Activated CD8-positive, alpha-beta T cell treated with anti-CD3 and anti-CD28 coated beads, Interleukin-2, amount 10 ng/mL, durations not matched to agents 7 days and 5 days (primary cell): Measurements from ENCODE around the gene USF2. TPM values are rescaled to one million over a fixed set of nuclear protein-coding genes. Genes with fewer than 3 reads are reported as not detected.

Source experiments
- ATAC-seq: fragments of 150-1000 bp; cut with Tn5 transposase; one replicate; pipeline ENCODE4 v1.10.0; 2021; ENCODE audit warnings: moderate library complexity
- CTCF ChIA-PET: fragments of 350-600 bp; sonication (Branson Sonifier 250); formaldehyde crosslinking; loops from one replicate; lab custom pipeline; 2021; ENCODE audit warnings: antibody characterized with exemption; lab: Charles Lee
- POLR2A ChIA-PET: fragments of 350-600 bp; sonication (Branson Sonifier 250); formaldehyde crosslinking; loops from one replicate; lab custom pipeline; 2021; ENCODE audit warnings: antibody characterized with exemption; lab: Charles Lee
- DNase-seq: peaks from one replicate; pipeline ENCODE4 v3.0.0-alpha.2; 2020
- H3K27ac Mint-ChIP-seq: one replicate; pipeline ENCODE4 v1.8.0; 2021; ENCODE audit warnings: mild to moderate bottlenecking, mixed read lengths
- H3K27me3 Mint-ChIP-seq: one replicate; pipeline ENCODE4 v1.8.0; 2021; ENCODE audit warnings: low read depth, mixed read lengths
- H3K36me3 Mint-ChIP-seq: one replicate; pipeline ENCODE4 v1.8.0; 2021; ENCODE audit warnings: low read depth, mixed read lengths
- H3K4me1 Mint-ChIP-seq: one replicate; pipeline ENCODE4 v1.8.0; 2021; ENCODE audit warnings: low read depth, mixed read lengths
- H3K4me3 Mint-ChIP-seq: one replicate; pipeline ENCODE4 v1.8.0; 2021; ENCODE audit warnings: mild to moderate bottlenecking, mixed read lengths
- H3K9me3 Mint-ChIP-seq: one replicate; pipeline ENCODE4 v1.8.0; 2022; ENCODE audit warnings: mixed read lengths; ENCODE audit not compliant: insufficient read depth
- total RNA-seq, 2 experiments: library from RNA; stranded (reverse); gene quantifications; one replicate each; pipeline ENCODE4 v1.2.3, GENCODE V29; 2021

USF2 gene
- total RNA-seq, 2 experiments from 2014 or later = 125 to 138 TPM

- DNase-seq (no peak), ATAC-seq (no peak)
- no peaks in the 10 kb centered on the region for H3K27me3 Mint-ChIP-seq
- H3K27ac Mint-ChIP-seq = no peak overlapping the region
- H3K36me3 Mint-ChIP-seq = no peaks in the 10 kb centered on the region
- CTCF ChIA-PET = no interaction called here
- peaks cover 6% of the 10 kb centered on the region for H3K4me1 Mint-ChIP-seq
- no peak overlapping the region for H3K4me3 Mint-ChIP-seq
- POLR2A ChIA-PET = no interaction called here
- no peaks in the 10 kb centered on the region for H3K9me3 Mint-ChIP-seq
These were observed 40.9 kb downstream of the USF2 start for GRCh38 chr19:35309481-35310279.

GRCh38 chr19:35310331-35310730, 41.6 kb downstream of the USF2 start:
- peaks cover 6% of the 10 kb centered on the region for H3K4me1 Mint-ChIP-seq
- H3K9me3 Mint-ChIP-seq = no peaks in the 10 kb centered on the region
- H3K27ac Mint-ChIP-seq = no peak overlapping the region
- DNase-seq (no peak), ATAC-seq (no peak)
- ChIA-PET POLR2A (no interaction called here), CTCF (no interaction called here)
- no peaks in the 10 kb centered on the region for H3K27me3 Mint-ChIP-seq
- H3K36me3 Mint-ChIP-seq = no peaks in the 10 kb centered on the region
- H3K4me3 Mint-ChIP-seq = no peak overlapping the region

- no peaks in the 10 kb centered on the region for H3K9me3 Mint-ChIP-seq
- ChIA-PET POLR2A (no interaction called here), CTCF (interaction anchor here (1.1 kb wide), 1 partner anchor 244 kb away, joined by 3 read pairs; no protein-coding TSS in a partner anchor)
- no peak overlapping the region for H3K4me3 Mint-ChIP-seq
- no peaks in the 10 kb centered on the region for H3K36me3 Mint-ChIP-seq
- no peak for DNase-seq
- peaks cover 6% of the 10 kb centered on the region for H3K4me1 Mint-ChIP-seq
- ATAC-seq = no peak
- no peak overlapping the region for H3K27ac Mint-ChIP-seq
- H3K27me3 Mint-ChIP-seq = no peaks in the 10 kb centered on the region
These were observed 42.2 kb downstream of the USF2 start for GRCh38 chr19:35310811-35311465.

- H3K9me3 Mint-ChIP-seq = no peaks in the 10 kb centered on the region
- DNase-seq (no peak), ATAC-seq (no peak)
- H3K4me3 Mint-ChIP-seq = no peak overlapping the region
- no peaks in the 10 kb centered on the region for H3K36me3 Mint-ChIP-seq
- ChIA-PET POLR2A (no interaction called here), CTCF (interaction anchor here (1.1 kb wide), 1 partner anchor 246 kb away, joined by 3 read pairs; no protein-coding TSS in a partner anchor)
- H3K27me3 Mint-ChIP-seq = no peaks in the 10 kb centered on the region
- H3K27ac Mint-ChIP-seq = no peak overlapping the region
- peaks cover 6% of the 10 kb centered on the region for H3K4me1 Mint-ChIP-seq
These were observed 43.3 kb downstream of the USF2 start for GRCh38 chr19:35311901-35312665.

GRCh38 chr19:35313587-35313986, 44.8 kb downstream of the USF2 start:
- H3K36me3 Mint-ChIP-seq = no peaks in the 10 kb centered on the region
- no peak overlapping the region for H3K27ac Mint-ChIP-seq
- POLR2A ChIA-PET = no interaction called here
- CTCF ChIA-PET = interaction anchor here (1.8 kb wide), 1 partner anchor 197 kb away, joined by 5 read pairs; no protein-coding TSS in a partner anchor
- no peak for ATAC-seq
- H3K9me3 Mint-ChIP-seq = no peaks in the 10 kb centered on the region
- peaks cover 8% of the 10 kb centered on the region for H3K4me1 Mint-ChIP-seq
- H3K4me3 Mint-ChIP-seq = no peak overlapping the region
- no peaks in the 10 kb centered on the region for H3K27me3 Mint-ChIP-seq
- DNase-seq = no peak

- POLR2A ChIA-PET = no interaction called here
- ATAC-seq (no peak), DNase-seq (no peak)
- CTCF ChIA-PET = interaction anchor here (1.7 to 1.8 kb wide), 2 partner anchors 181 to 196 kb away, joined by 4 to 5 read pairs; no protein-coding TSS in a partner anchor
- Mint-ChIP-seq H3K27ac (no peak overlapping the region), H3K4me1 (peaks cover 12% of the 10 kb centered on the region), H3K9me3 (no peaks in the 10 kb centered on the region), H3K4me3 (no peak overlapping the region), H3K36me3 (no peaks in the 10 kb centered on the region), H3K27me3 (no peaks in the 10 kb centered on the region)
These were observed 45.3 kb downstream of the USF2 start for GRCh38 chr19:35314031-35314430.

- no peak overlapping the region for H3K4me3 Mint-ChIP-seq
- CTCF ChIA-PET = interaction anchor here (0.6 to 1.8 kb wide), 3 partner anchors 8 to 195 kb away, joined by 3 to 5 read pairs (median 4); no protein-coding TSS in a partner anchor
- no peak for ATAC-seq
These were observed 46.2 kb downstream of the USF2 start for GRCh38 chr19:35314858-35315470.

GRCh38 chr19:35315883-35316282, 47.1 kb downstream of the USF2 start:
- Mint-ChIP-seq H3K36me3 (no peaks in the 10 kb centered on the region), H3K9me3 (no peaks in the 10 kb centered on the region), H3K27me3 (no peaks in the 10 kb centered on the region), H3K4me3 (no peak overlapping the region), H3K27ac (no peak overlapping the region), H3K4me1 (peaks cover 8% of the 10 kb centered on the region)
- ATAC-seq (no peak), DNase-seq (no peak)
- ChIA-PET CTCF (no interaction called here), POLR2A (no interaction called here)

More at GRCh38 chr19:35314858-35315470, 46.2 kb downstream of the USF2 start:
- Mint-ChIP-seq H3K4me1 (peaks cover 13% of the 10 kb centered on the region), H3K27ac (no peak overlapping the region), H3K27me3 (no peaks in the 10 kb centered on the region), H3K9me3 (no peaks in the 10 kb centered on the region), H3K36me3 (no peaks in the 10 kb centered on the region)
- no peak for DNase-seq
- POLR2A ChIA-PET = no interaction called here

- POLR2A ChIA-PET = no interaction called here
- H3K27ac Mint-ChIP-seq = no peak overlapping the region
- CTCF ChIA-PET = no interaction called here
- ATAC-seq (no peak), DNase-seq (no peak)
- peaks cover 1% of the 10 kb centered on the region for H3K27me3 Mint-ChIP-seq
- H3K9me3 Mint-ChIP-seq = no peaks in the 10 kb centered on the region
- no peaks in the 10 kb centered on the region for H3K36me3 Mint-ChIP-seq
- no peak overlapping the region for H3K4me3 Mint-ChIP-seq
- peaks cover 8% of the 10 kb centered on the region for H3K4me1 Mint-ChIP-seq
These were observed 47.8 kb downstream of the USF2 start for GRCh38 chr19:35316560-35316959.

- H3K9me3 Mint-ChIP-seq = no peaks in the 10 kb centered on the region
- DNase-seq (no peak), ATAC-seq (no peak)
- H3K36me3 Mint-ChIP-seq = no peaks in the 10 kb centered on the region
- no peak overlapping the region for H3K4me3 Mint-ChIP-seq
- CTCF ChIA-PET = interaction anchor here (0.6 kb wide), 1 partner anchor 98 kb away, joined by 3 read pairs; no protein-coding TSS in a partner anchor
- H3K27ac Mint-ChIP-seq = no peak overlapping the region
- peaks cover 8% of the 10 kb centered on the region for H3K4me1 Mint-ChIP-seq
- POLR2A ChIA-PET = no interaction called here
- H3K27me3 Mint-ChIP-seq = peaks cover 5% of the 10 kb centered on the region
These were observed 48.8 kb downstream of the USF2 start for GRCh38 chr19:35317464-35318043.
